HepG2 (cell line): Measurements from ENCODE around the gene NPC2. TPM values are rescaled to one million over a fixed set of nuclear protein-coding genes. Genes with fewer than 3 reads are reported as not detected.

ENCODE experiments used
- AGO1 ChIP-seq: fragments of 200-400 bp; formaldehyde crosslinking; IDR thresholded peaks from 2 replicates; pipeline ENCODE4 v1.6.1; 2017; ENCODE audit warnings: mild to moderate bottlenecking, low read depth, low read length, moderate library complexity; ENCODE audit not compliant: poor library complexity, severe bottlenecking
- CREM ChIP-seq, 2 experiments: sonication (generic) in 1 of 2; formaldehyde crosslinking in 1 of 2; IDR thresholded peaks; 2 replicates each; pipeline versions ENCODE4 v1.4.0 to v1.6.1; 2016 to 2020; ENCODE audit warnings: antibody characterized with exemption in 1 of 2, mild to moderate bottlenecking in 1 of 2, missing genetic modification reagents in 1 of 2
- FOSL2 ChIP-seq: sonication (generic); formaldehyde crosslinking; IDR thresholded peaks from 2 replicates; pipeline ENCODE4 v1.4.0; 2020; ENCODE audit warnings: missing genetic modification reagents
- FOXA1 ChIP-seq, 2 experiments: fragments of 450-650 bp in 1 of 2; sonication (generic) in 1 of 2; formaldehyde crosslinking in 1 of 2; IDR thresholded peaks; 2 replicates each; pipeline versions ENCODE4 v1.4.0 to v1.6.1; 2016 to 2020; ENCODE audit warnings: missing genetic modification reagents in 1 of 2
- FOXM1 ChIP-seq: sonication (generic); formaldehyde crosslinking; IDR thresholded peaks from 2 replicates; pipeline ENCODE4 v1.5.0; 2020; ENCODE audit warnings: missing genetic modification reagents
- KAT2B ChIP-seq: fragments of 150-350 bp; IDR thresholded peaks from 2 replicates; pipeline ENCODE4 v1.6.1; 2014; ENCODE audit warnings: low read depth, low read length, borderline replicate concordance
- MAZ ChIP-seq, 2 experiments: sonication (generic) in 1 of 2; formaldehyde crosslinking in 1 of 2; IDR thresholded peaks; 2 replicates each; pipeline versions ENCODE4 v1.5.0 to v1.6.1; 2012 to 2020; ENCODE audit warnings: low read depth in 2 of 2, mild to moderate bottlenecking in 2 of 2, borderline replicate concordance in 1 of 2, improper control_type of control experiment in 1 of 2, low read length in 1 of 2, missing genetic modification reagents in 1 of 2, moderate library complexity in 1 of 2
- NFE2 ChIP-seq: sonication (generic); formaldehyde crosslinking; IDR thresholded peaks from 2 replicates; pipeline ENCODE4 v1.4.0; 2020; ENCODE audit warnings: missing genetic modification reagents
- NR0B2 ChIP-seq: sonication (generic); formaldehyde crosslinking; IDR thresholded peaks from 2 replicates; pipeline ENCODE4 v1.4.0; 2020; ENCODE audit warnings: mild to moderate bottlenecking, missing genetic modification reagents
- NR2C2 ChIP-seq: sonication (generic); formaldehyde crosslinking; IDR thresholded peaks from 2 replicates; pipeline ENCODE4 v1.4.0; 2020; ENCODE audit warnings: missing genetic modification reagents, mild to moderate bottlenecking, moderate library complexity, borderline replicate concordance
- STAT6 ChIP-seq: sonication (generic); formaldehyde crosslinking; IDR thresholded peaks from 2 replicates; pipeline ENCODE4 v1.4.0; 2020; ENCODE audit warnings: missing genetic modification reagents, mild to moderate bottlenecking, borderline replicate concordance
- SUZ12 ChIP-seq: fragments of 150-350 bp; IDR thresholded peaks from 2 replicates; pipeline ENCODE4 v1.6.1; 2014; ENCODE audit warnings: low read depth, low read length
- TEAD2 ChIP-seq: sonication (generic); formaldehyde crosslinking; IDR thresholded peaks from 2 replicates; pipeline ENCODE4 v1.9.0; 2021; ENCODE audit warnings: missing genetic modification reagents
- ZNF234 ChIP-seq: sonication (generic); formaldehyde crosslinking; conservative IDR thresholded peaks from 2 replicates; pipeline ENCODE4 v1.5.1; 2020; ENCODE audit warnings: mild to moderate bottlenecking, missing genetic modification reagents
- ZNF615 ChIP-seq: sonication (generic); formaldehyde crosslinking; IDR thresholded peaks from 2 replicates; pipeline ENCODE4 v1.5.0; 2020; ENCODE audit warnings: mild to moderate bottlenecking, missing genetic modification reagents, borderline replicate concordance
- ZNF652 ChIP-seq: IDR thresholded peaks from 2 replicates; pipeline ENCODE4 v1.6.1; 2016; ENCODE audit warnings: low read depth, borderline replicate concordance
- polyA plus RNA-seq, 8 experiments: library from polyadenylated mRNA; depleted of rRNA in 3 of 8; stranded (reverse) in 7 of 8; unstranded in 1 of 8; fragments of >200 nt; fragmentation: Illumina TruSeq in 4 of 8; extraction: Trizol in 4 of 8; gene quantifications; 2 replicates each; pipeline versions ENCODE4 v1.2.1 to v1.2.3, GENCODE V29; 2011 to 2016; ENCODE audit warnings: low read depth in 4 of 8, missing spikeins in 1 of 8, mixed read lengths in 1 of 8; ENCODE audit not compliant: insufficient read depth in 1 of 8
- total RNA-seq, 5 experiments: library from RNA; depleted of rRNA; stranded (reverse); fragments of >200 nt; fragmentation: Illumina TruSeq; extraction: Trizol; gene quantifications; 2 replicates each; pipeline ENCODE4 v1.2.3, GENCODE V29; 2016; ENCODE audit warnings: low read depth in 1 of 5
- TF ChIP-seq, protein P1 (sequence below): sonication (generic); formaldehyde crosslinking; IDR thresholded peaks from 2 replicates; pipeline ENCODE4 v1.5.0; 2020; ENCODE audit warnings: mild to moderate bottlenecking, missing genetic modification reagents, borderline replicate concordance
- TF ChIP-seq, protein P2 (sequence below): sonication (generic); formaldehyde crosslinking; IDR thresholded peaks from 2 replicates; pipeline ENCODE4 v1.5.1; 2020; ENCODE audit warnings: missing genetic modification reagents, mild to moderate bottlenecking, borderline replicate concordance
- TF ChIP-seq, protein P3 (sequence below): sonication (generic); formaldehyde crosslinking; IDR thresholded peaks from 2 replicates; pipeline ENCODE4 v1.4.0; 2020; ENCODE audit warnings: missing genetic modification reagents, borderline replicate concordance

Gene NPC2
- total and polyA plus RNA-seq, 2 of the 13 experiments (the other 11 are each of a cell fraction or from before 2014, with no cell fraction given) = 132 to 164 TPM

DNA sequence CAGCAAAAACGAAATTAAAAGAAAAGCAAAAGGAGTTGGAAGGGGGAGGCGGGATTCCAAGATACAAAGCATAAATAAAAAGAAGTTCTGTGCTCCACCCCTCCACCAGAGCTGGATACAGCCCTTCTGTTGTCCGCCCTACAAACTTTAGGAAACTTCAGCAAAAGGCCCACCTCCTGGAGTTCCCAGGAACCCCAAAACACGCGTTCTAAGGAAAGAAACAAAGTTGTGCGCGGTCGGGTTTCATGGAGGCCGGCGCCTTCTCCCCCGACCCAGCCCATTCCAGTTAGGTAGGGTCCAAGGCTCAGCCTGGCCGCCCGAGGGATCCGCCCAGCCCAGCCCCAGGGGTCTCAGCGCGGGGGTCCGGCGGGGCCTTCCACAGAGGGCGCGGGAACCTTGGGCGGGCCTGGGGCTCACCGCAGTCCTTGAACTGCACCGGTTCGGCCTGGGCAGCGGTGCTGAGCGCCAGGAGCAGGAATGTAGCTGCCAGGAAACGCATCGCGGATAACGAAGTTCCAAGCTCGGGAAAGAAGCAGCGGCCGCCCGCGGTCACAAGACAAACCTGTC, at the start of gene NPC2 (continued):
- TF ChIP-seq FOXM1 (CRISPR knock-in tag) = no peak
- TF ChIP-seq NR2C2 (CRISPR knock-in tag) = no peak
- no peak for TF ChIP-seq FOXA1 (IDR thresholded peaks at IDR 0.05)
- no peak for TF ChIP-seq FOXA1 (CRISPR knock-in tag; IDR thresholded peaks at IDR 0.05)
- TF ChIP-seq ZNF615 (CRISPR knock-in tag) = no peak
- no peak for TF ChIP-seq ZNF234 (CRISPR knock-in tag)
- peak; percentile 56; the same call in 1 of the 2 replicates for TF ChIP-seq NR0B2 (CRISPR knock-in tag)
- TF ChIP-seq AGO1 = no peak
- TF ChIP-seq, protein P1, sequence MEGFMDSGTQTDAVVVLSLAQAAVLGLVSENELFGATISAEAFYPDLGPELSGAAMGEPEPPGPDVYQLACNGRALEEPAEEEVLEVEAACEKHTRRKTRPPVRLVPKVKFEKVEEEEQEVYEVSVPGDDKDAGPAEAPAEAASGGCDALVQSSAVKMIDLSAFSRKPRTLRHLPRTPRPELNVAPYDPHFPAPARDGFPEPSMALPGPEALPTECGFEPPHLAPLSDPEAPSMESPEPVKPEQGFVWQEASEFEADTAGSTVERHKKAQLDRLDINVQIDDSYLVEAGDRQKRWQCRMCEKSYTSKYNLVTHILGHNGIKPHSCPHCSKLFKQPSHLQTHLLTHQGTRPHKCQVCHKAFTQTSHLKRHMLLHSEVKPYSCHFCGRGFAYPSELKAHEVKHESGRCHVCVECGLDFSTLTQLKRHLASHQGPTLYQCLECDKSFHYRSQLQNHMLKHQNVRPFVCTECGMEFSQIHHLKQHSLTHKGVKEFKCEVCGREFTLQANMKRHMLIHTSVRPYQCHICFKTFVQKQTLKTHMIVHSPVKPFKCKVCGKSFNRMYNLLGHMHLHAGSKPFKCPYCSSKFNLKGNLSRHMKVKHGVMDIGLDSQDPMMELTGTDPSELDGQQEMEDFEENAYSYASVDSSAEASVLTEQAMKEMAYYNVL (CRISPR knock-in tag) = peak; percentile 61; the same call in 1 of the 2 replicates
- TF ChIP-seq, protein P2, sequence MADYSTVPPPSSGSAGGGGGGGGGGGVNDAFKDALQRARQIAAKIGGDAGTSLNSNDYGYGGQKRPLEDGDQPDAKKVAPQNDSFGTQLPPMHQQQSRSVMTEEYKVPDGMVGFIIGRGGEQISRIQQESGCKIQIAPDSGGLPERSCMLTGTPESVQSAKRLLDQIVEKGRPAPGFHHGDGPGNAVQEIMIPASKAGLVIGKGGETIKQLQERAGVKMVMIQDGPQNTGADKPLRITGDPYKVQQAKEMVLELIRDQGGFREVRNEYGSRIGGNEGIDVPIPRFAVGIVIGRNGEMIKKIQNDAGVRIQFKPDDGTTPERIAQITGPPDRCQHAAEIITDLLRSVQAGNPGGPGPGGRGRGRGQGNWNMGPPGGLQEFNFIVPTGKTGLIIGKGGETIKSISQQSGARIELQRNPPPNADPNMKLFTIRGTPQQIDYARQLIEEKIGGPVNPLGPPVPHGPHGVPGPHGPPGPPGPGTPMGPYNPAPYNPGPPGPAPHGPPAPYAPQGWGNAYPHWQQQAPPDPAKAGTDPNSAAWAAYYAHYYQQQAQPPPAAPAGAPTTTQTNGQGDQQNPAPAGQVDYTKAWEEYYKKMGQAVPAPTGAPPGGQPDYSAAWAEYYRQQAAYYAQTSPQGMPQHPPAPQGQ (CRISPR knock-in tag) = no peak
- TF ChIP-seq, protein P3, sequence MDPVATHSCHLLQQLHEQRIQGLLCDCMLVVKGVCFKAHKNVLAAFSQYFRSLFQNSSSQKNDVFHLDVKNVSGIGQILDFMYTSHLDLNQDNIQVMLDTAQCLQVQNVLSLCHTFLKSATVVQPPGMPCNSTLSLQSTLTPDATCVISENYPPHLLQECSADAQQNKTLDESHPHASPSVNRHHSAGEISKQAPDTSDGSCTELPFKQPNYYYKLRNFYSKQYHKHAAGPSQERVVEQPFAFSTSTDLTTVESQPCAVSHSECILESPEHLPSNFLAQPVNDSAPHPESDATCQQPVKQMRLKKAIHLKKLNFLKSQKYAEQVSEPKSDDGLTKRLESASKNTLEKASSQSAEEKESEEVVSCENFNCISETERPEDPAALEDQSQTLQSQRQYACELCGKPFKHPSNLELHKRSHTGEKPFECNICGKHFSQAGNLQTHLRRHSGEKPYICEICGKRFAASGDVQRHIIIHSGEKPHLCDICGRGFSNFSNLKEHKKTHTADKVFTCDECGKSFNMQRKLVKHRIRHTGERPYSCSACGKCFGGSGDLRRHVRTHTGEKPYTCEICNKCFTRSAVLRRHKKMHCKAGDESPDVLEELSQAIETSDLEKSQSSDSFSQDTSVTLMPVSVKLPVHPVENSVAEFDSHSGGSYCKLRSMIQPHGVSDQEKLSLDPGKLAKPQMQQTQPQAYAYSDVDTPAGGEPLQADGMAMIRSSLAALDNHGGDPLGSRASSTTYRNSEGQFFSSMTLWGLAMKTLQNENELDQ = no peak
- TF ChIP-seq FOSL2 (CRISPR knock-in tag) = no peak
- no peak for TF ChIP-seq TEAD2
- TF ChIP-seq ZNF652 (CRISPR knock-in tag) = no peak
- no peak for TF ChIP-seq KAT2B
- TF ChIP-seq CREM (IDR thresholded peaks at IDR 0.05) = no peak
- TF ChIP-seq CREM (CRISPR knock-in tag; IDR thresholded peaks at IDR 0.05) = no peak
- TF ChIP-seq SUZ12 = no peak
- TF ChIP-seq MAZ (IDR thresholded peaks at IDR 0.05; ENCODE audit: borderline replicate concordance, low read depth, low read length) = no peak
- no peak for TF ChIP-seq MAZ (CRISPR knock-in tag; IDR thresholded peaks at IDR 0.05; ENCODE audit: low read depth)
- TF ChIP-seq STAT6 (CRISPR knock-in tag) = no peak
- TF ChIP-seq NFE2 = no peak
